ENCODE results near the gene RNF144A.
"Not testable (repeated sequence)": the region's sequence is repeated elsewhere in the genome, so short reads cannot be mapped to it uniquely, and the experiment has no call there.

RNF144A gene

DNA sequence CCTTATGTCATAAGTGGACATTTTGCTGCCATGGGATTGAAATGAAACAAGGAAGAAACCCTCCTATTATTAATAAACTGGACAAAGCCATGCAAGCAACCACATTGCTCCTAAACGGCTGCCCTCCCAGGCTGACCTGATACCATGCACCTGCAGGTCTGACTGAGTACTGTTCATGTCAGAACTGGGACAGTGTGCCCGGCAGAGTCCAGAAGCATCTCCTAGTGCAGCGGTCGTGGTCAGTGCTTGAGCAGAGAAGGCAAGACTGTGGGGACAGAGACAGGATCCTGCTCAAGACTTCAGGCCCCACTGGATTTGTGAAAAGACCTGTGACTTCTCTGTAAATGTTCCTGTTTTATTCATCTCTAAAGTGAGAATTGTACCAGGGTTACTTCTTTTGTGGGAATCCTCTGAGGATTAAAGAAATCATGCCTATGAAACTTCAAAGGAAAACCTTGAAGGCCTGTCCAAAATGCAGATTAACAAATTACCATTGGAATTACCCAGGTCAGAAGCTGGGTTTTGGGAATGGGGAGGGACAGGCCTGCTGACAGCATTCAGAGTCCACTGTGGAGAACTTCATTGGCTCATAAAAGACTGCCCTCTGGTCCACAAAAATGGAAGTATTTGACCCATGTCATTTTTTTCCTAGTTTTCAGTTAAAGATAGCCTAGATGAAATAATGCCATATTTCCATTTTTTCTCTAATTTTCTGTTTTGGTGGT, 13.9 kb downstream of the RNF144A start:
- no peak for DNase-seq

DNA sequence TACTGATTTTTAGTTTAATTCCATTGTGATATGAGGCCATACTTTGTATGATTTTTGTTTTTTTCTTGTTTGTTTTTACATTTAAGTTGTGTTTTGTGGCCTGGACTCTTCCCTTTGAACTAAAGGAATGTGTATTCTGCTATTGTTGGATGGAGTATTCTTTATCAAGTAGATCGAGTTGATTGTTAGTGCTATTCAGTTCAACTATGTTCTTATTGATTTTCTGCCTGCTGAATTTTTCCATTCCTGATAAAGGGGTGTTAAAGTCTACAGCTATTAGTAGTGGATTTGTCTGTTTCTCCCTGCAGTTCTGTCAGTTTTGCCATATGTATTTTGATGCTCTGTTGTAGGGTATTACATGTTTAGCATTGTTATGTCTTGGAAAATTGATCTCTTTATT, 14.5 kb downstream of the RNF144A start:
- DNase-seq, result no peak

DNA sequence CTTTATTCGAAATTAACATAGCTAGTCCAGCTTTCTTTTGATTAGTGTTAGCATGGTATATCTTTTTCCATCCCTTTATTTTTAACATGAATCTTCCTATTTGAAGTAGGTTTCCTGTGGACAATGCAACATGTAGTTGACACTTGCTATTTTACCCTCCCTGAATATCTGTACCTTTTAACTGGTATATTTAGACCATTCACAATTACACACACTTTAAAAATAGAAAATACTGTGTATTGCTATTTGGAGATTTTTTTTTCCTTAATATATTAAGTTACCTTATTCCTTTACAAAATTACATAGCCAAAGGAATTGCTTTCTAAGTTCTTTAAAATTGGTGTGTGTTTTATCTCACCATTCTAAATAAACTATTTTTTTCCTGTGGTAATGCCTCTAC, 15.0 kb downstream of the RNF144A start:
- DNase-seq, result no peak

DNA sequence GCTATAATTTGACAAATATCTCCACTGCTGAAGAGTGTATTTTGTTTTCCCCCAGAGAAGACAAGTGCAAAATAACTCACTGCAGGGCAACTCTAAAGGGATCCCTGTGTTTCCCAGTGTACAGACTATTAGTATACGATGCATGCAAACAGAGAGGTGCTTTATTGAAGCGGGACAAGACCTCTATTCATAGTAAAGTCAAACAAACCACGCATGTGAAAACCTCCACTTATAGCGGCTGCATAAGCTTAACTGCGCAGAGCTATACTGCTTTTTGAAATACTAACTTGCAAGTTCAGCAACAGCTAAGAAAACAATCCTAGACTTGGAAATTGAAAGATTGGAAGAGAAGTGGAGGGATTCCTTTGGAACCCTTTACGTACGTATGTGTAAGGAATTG, 15.6 kb downstream of the RNF144A start:
- DNase-seq, result no peak

DNA sequence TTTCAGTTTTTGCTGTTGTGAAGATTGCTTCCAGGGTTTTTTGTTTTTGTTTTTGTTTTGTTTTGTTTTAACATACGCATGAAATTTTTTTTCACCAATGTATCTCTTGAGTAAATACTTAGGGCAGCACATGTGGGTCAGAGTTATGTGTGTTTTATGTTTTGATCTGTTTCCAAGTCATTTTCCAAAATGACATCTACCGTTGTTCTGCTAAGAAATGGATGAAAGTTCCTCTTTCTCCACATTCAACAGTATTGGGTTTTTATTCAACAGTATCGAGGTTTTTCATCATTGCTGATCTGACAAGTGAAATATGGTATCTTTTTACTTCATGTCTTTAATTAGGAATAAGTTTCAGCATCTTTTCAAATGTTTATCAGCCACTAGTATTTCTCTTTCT, 16.7 kb downstream of the RNF144A start:
- no peak for DNase-seq

DNA sequence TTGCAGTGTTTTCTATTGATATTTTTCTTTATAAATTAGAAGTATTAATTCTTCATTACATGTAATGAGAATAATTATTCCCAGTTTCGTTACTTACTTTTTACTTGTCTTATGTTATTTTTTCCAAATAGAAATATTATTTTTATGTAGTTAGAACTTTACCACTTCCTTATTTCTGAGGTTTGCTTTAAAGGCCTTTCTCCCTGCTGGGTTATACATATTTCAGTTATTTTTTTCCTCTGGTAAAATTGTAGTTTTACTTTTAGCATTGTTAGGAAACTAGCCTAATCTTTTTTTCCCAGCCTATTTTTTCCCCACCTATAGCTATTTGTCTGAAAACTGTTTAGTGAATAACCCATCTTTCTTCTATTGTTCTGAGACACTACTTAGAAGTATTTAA, 17.1 kb downstream of the RNF144A start:
- no peak for DNase-seq

DNA sequence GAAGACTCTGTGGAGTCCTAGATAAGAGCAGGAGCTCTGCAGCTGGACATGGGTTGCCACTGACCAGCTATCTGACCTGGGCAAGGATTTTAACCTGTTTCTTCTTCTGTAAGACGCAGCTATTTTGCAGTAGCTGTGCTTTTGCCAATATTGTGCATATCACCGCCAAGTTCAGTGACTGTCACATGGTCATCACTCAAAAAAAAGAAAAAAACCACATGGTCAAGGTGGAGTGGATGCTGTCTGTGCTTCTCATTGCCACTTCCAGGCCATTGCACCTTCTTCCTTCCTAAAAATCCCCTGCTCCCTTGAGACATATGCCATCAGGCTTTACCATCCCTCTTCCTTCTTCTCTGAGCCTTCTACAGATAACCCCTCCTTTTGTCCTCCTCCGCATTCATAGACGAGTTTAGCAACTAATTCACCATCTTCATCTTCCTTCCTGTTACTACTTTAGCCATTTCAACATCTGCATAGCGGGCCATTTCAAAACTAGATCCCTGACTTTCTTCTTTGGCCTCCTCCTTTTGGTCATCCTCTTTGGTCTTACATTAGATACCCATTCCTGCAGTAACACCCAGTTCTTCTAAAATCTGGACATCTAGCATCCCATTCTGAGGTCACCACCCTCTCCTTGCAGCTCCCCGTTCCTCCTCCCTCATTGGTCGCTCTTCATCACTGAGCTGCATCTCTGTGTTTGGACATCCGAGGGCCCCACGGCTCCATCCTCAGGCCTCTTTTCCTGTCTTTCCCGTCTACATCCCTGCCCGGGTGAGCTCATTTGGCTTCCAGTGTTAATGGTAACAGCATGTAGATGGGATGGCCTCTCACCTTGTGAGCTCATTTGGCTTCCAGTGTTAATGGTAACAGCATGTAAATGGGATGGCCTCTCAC, 17.8 kb downstream of the RNF144A start:
- DNase-seq, result no peak

DNA sequence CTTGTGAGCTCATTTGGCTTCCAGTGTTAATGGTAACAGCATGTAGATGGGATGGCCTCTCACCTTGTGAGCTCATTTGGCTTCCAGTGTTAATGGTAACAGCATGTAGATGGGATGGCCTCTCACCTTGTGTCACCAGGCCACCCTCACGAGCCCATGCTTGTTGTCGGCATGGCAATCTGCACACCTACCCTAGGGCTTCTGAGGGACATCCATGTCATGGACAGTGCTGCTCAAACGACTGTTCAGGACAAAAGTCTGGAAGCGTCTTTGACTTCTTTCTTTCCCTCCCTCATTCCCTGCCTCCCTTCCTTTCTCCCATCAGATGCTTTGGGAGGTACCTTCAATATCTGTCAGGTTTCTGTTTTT, 18.4 kb downstream of the RNF144A start:
- not testable (repeated sequence) for DNase-seq

DNA sequence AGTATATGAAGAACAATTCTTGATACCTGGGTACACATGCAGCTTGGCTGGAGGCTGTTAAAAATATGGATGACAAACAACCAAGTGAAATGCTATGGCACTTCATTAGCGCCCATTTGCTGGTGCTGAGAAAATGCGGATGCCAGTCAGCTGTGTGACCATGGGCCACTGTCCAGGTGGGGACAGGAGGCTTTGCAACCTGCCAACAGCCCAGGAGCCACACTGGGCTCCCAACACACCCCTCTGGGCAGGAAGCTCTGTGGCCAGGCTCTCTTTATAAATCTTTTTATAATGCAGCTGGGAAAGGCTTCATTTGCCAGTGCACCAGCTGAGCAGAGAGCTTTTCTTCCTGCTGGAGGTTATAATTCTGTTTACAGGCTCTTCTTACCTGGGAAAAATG, 19.9 kb downstream of the RNF144A start:
- DNase-seq, result no peak

DNA sequence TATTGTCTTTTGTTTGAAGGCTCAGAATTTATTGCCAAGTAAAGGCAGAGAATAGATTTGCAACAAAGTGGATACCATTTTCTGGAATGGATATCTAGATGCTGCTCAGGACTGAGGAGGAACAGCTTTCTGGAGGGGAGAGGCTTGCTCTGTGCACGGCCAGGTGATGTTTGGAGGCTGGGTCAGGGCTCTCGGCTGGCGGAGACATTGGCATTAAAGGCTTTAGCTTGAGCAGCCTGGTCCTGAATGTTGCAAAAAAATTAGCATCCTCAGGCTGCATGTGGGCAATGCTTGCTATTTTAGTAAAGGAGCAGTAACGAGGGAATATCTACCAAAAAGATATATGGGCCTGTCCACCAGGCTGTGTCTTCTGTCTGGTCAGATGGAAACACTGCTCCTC, 20.4 kb downstream of the RNF144A start:
- no peak for DNase-seq

DNA sequence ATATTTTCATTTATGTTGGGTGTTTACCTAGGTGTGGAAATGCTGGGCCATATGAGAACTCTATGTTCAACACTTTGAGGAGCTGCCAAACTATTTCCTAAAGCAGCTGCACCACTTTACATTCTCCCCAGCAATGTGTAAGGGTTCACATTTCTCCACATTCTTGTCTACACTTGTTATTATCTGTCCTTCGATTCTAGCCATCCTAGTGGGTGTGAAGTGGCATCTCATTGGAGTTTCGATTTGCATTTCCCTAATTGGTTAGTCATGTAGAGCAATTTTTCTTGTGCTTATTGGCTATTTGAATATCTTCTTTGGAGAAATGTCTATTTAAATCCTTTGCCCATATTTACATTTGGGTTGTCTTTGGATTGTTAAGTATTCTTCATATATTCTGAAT, 21.9 kb downstream of the RNF144A start:
- DNase-seq, result no peak

DNA sequence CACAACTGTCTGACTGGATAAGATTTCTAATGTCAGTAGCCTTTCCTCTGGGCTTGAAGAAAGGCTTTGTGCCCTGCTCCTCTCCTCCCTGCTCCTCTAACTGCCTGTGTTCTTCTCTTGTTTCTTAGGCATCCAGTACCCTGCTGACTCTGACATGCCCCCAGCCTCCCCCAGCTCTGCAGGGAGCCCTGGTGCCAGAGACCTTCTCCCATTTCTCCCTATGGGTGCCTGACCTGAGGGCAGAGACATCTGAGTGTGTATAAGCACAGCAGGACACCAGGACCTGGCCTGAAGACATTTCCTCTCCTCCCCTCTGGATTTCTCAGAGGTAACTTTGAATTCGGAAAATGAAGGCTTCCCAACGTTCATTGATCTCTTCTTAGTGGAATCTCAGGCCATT, 23.6 kb downstream of the RNF144A start:
- DNase-seq, result no peak

DNA sequence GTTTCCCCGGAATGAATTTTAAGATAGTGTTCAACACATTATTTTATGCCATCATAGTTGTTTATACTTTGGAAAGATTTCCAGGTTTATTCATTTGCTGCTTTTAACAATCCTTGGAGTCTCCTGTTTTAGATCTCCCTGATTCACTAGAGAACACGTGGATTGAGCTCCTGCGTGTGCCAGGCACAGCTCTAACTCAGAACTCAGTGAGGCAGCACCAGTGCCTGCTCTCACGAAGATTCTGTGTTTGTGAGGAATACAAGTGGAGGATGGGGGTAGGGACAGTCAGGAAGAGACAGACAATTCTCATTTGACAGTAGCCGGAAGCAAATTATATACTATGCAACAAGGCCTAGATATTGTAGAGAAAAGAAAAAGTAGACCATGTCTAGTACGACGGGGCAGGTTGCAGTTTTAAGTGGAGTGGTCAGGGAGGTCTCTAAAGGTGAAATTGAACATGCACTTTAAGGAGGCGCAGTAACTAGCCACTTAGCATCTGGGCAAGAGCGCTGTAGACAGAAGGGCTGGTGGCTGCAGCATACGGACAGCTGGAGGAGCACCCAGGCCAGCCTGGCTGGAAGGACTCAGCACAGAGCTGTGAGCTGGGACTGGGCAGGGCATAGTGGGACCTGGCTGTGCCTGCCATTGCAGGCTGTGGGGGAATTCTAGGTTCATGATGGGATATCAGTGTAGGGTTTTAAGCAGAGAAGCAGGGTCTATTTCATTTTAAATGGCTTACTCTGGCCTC, 24.3 kb downstream of the RNF144A start:
- no peak for DNase-seq

DNA sequence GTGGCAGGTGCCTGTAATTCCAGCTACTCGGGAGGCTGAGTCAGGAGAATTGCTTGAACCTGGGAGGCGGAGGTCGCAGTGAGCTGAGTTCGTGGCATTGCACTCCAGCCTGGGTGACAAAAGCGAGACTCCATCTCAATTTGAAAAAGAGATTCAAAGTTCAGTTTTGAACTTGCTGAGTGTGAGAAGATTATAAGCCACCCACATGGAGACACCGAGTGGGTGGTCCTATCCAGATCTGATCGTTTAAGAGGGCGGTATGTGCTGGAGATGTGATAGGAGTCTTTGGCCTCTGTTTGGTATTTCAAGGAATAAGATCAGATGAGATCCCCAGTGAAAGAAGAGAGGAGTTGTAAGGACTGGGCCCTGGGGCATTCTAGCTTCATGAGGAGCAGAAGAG, 25.6 kb downstream of the RNF144A start:
- no peak for DNase-seq

DNA sequence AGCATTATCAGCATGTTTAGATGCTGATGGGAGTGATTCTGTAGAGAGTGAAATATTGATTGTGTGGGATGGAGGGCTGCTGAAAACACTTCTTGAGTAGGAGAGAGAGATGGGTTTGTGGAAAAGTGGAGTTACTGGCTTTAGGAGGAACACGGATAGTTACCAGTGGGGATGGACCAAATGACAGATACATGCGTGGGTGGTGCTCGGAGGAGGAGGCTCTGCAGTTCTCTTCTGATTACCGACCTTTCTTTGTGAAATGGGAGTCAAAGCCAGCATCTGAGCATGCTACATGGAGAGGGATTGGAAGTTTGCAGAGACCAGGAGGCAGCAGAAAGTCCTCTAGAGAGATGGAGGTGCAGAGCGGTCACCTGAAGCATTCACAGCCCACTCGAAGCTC, 26.3 kb downstream of the RNF144A start:
- no peak for DNase-seq

DNA sequence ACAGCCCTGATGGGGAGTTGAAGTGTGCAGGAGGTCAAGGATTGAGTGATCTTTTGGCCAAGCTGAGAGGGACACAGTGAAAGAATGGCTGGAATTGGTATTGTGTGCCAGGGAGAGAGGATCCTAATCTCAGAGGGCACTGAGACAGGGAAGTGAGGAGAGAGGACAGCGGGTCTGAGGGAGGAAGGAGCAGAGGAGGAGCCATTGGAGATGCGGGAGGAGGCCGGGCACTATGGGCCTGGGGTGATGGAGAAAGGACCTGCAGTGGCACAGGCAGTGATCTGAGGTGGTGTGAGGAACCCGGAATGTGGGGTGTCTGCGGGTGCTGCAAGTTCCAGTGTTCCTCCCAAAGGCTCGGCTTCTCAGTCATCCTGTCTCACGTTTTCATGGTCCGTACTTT, 26.8 kb downstream of the RNF144A start:
- DNase-seq, result no peak

DNA sequence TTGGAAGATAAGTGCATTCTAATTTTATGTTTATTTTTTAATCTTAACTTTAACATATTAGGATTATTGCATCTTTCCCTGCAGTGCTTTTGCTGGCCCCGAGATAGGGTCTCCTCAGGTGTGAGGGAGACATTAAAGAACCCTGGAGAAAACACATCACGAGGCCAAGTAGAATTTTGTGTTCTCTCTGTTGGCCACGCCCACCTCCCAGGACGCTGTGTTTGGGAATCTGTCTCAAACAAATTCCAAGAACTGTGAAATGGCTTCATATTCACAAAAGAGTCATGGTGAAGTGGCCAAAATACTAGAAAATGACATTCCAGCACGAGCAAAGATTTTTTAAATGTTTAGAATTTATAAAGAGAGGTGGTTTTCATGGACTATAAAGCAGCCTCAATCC, 27.3 kb downstream of the RNF144A start:
- no peak for DNase-seq

DNA sequence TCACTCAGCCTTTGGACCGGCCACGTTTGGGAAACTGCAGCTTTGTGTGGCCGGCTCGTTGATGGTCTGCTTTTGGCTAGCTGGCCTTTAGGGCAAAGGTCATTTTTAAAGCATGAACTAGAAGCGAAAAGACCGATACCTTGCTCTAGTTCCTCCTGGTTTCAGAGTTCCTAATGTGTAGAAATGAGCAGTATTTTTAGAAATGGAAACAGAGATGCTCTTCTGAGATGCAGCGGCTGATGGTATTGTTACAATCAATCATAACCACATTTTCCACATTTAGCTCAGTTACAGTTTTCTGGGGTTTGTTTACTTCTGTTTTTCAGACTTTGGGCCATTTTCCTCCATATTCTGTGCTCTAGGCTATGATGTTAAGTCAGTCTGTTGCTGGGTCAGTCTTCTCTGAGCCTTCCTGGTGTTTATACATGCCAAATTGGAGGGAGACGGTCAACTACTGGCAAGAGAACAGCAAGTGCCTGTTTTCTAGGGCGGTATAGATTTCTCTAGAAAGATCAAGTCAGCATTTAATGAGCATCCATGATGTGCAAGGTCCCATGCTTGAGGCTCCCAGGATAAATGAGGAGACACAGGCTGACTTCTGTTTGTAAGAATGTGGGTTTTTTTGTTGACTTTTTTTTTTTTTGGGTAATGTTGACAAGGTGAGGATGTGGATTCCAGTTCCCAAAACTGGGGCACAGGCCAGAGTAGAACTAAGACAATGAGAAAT, 28.0 kb downstream of the RNF144A start:
- no peak for DNase-seq

DNA sequence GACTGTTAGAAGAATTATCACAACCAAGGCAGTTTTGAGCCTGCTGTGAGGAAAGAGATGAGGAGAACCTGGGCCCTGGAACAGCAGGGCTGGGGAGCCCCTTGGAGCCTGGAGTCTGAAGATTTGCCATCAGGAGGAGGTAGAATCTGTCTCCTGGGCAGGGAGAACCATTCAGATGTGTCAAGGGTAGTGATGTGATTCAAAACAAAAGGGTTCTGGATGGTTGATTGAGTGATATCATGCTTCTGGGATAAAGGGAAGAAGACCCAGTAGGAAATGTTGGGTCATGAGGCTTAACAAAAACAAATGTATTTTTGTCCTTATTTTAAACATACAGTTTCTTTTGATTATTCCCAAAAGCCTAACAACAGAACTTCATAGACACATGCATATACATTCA, 28.6 kb downstream of the RNF144A start:
- DNase-seq, result no peak

DNA sequence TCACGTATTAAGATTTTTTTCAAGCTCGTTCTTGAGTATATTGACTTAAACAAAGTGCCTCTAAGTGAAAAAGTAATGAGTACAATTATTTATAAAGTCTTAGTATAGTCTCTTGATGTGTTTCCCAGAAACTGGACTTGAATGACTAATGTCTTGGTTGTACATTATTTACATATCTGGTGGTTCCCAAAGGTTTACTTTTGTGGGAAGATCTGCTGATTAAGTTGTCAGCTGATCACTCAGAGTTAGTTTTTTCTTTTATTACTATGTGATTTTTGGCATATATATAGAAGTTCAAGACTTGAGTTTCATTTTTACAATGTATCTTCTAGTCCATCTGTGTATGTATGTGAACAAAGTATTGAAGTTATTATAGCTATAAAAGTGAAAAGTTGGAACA, 29.5 kb downstream of the RNF144A start:
- DNase-seq, result no peak

DNA sequence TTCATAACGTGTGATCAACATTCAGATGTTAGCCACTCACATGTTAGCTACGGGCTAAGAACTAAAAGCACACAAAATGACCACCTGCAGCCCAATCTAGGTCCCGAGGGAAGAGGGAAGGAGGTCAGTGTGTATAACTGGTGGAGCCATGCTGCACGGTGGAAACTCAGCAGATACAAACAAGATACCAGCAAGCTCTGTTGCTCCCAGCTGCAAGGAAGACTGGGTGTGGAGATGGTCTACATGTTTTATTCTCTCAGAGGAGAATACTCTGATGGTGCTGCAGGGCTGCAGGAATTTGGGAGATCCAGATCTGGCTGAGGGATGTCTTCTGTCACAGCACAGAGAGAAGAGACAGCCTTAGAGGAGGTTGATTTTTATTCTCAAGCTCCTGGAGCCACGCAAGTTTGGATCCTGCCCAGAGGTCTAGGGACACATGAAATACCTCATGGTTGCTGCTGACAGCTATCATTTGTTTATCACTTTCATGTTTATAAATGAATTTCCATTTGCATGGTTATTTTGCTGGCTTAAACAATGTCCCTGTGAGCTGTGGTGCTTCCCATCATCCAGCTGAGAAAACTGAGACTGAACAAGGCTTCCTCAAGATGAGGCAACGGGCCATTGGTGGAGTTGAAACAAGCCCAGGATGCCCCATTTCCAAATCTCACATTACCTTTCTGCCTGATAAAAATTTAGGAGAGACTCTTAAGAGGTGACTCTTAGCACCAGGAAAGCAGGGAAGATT, 30.9 kb downstream of the RNF144A start:
- DNase-seq, result no peak

DNA sequence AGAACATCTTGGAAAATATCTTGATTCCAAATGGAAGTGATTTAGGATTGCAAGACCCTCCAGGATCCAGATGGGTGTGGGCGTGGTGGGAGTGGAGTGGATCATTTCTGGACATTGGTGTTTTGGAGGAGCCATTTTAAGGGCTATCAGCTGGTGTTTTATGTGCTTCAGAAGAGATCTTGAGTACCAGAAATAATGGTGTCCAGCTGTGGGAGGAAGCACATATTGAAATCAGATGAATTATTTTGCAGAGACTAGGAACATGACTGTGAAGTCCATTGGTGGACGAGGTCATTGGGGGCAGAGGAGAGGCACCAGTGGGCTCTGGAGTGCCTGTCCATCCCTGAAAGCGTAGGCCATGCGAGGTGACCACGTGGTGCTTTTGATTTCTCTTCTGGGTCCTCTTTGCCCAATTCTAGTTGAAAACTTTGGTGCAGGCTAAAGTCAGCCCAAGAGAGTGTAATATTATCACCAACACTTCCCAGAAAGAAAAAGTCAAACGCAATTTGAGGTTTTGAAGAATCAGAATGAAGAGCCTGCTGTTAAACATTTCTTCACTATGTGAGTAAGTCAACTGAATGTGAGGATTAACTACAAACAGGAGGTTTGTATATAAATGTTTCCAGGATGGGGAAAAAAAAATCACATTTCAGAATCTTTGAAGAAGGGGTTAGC, 31.6 kb downstream of the RNF144A start:
- DNase-seq, result no peak
